Measurements from ENCODE around the gene SLC43A2.
"Not testable (repeated sequence)": the region's sequence is repeated elsewhere in the genome, so short reads cannot be mapped to it uniquely, and the experiment has no call there.

Gene SLC43A2

DNA sequence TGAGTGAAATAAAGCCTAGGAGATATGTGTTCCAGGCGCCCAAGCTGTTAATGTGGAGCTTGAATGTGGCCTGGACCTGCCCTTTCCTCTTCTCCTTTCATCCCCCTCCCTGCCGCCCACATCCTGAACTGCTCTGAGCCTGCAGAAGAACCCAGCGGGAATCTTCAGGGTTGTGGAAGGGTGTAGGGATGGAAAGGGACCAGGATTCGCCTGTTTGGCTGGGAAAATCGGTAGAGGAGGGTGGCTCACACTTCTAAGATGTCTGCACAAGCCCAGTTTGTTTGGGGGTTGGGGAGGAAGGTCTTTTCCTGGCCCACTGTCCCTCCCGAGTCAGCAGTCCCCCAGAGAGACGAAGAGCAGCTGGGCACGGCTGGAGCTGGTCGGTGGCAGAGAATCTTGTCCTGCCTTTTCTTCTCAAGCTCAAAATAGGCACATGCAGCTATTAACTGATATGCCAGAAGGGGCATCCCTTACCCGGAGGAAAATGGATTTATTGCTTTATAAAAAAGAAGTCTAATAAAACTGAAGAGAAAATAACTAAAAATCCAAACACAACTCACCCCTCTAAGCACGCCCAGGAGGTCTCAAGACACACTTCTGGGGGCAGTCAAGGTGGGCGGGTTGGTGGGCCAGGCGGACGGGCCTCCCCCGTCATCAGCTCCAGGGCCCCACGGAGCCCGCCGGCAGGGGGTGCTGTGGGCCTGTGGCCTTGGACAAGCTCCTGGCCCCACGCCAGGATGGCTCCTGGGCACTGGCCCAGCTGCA, 54.5 kb downstream of the SLC43A2 start:
- TF ChIP-seq, protein P1, sequence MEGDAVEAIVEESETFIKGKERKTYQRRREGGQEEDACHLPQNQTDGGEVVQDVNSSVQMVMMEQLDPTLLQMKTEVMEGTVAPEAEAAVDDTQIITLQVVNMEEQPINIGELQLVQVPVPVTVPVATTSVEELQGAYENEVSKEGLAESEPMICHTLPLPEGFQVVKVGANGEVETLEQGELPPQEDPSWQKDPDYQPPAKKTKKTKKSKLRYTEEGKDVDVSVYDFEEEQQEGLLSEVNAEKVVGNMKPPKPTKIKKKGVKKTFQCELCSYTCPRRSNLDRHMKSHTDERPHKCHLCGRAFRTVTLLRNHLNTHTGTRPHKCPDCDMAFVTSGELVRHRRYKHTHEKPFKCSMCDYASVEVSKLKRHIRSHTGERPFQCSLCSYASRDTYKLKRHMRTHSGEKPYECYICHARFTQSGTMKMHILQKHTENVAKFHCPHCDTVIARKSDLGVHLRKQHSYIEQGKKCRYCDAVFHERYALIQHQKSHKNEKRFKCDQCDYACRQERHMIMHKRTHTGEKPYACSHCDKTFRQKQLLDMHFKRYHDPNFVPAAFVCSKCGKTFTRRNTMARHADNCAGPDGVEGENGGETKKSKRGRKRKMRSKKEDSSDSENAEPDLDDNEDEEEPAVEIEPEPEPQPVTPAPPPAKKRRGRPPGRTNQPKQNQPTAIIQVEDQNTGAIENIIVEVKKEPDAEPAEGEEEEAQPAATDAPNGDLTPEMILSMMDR (IDR thresholded peaks at IDR 0.05; ENCODE audit: low read depth, low read length) = peak; percentile 91
- DNase-seq (ENCODE audit: extremely low read depth, low read depth) = peak; percentile 37

DNA sequence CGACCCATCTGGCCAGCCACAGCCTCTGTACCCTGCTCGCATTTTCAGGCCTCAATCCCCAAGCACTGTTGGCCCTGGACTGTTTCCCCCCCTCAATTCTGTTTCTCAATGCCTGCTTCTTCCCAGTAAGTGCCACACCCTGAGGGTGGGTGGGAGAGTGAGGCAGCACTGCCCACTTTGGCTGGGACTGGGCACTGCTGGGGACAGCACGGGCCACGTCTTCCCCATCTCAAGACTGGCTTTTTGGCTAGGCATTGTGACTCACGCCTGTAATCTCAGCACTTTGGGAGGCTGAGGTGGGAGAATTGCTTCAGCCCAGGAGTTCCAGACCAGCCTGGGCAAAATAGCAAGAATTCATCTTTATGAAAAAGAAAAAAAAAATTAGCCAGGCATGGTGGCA, 56.0 kb downstream of the SLC43A2 start:
- DNase-seq (ENCODE audit: extremely low read depth, low read depth) = not testable (repeated sequence)

DNA sequence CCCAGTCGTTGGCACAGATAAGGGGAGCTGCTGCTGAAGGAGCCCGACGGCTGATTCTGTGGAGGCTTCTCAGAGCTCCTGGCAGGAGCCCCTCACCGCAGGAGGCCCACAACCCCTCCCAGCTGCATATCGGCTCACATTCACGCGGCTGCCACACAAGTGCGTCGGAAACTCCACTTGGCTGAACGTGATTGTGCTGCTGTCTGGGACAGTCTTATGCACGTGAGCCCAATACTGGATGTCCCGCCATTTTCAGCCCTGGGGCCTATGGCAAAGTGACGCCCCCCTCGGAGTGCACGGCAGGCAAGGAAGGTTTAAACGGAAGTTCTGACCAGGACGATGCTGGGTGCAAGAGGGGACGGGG, 57.3 kb downstream of the SLC43A2 start:
- DNase-seq (ENCODE audit: extremely low read depth, low read depth) = no peak
- TF ChIP-seq, protein P1 (IDR thresholded peaks at IDR 0.05; ENCODE audit: low read depth, low read length) = no peak

DNA sequence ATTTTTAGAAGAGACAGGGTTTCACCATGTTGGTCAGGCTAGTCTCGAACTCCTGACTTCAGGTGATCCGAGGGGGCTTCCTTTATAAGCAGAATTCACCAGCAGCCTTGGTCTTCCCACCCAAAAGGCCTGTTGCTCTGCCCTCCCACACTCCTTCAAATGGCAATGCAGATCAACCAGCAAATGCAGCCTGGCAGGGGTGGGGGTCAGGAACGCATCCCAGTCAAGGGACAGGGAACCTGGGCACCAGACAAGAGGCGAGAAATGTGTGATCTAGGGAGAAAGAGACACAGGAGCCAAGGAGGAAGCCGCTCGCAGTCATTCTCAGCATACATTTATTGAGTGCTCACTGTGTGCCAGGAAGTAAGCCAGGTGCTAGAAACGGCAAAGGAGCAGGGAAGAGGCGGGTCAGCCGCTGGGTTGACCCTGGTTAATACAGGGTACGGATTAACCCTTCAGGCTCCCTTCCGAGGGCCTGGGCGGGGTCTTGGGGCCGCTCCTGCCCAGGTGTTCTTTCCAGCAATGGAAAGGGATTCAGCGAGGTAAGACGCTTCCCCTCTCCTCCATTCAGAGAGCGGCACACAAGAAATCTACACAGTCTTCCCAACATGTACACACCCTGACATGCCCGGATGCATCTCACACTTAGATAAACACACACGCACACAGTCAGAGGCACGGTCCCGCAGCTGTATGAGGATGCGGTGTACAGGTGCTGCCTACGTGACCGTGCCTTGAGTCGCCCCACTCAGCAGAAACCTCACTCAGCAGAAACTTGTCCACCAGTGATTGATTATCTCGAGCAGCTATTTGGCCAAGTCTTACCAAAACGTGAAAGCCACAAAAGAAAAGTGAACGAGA, 59.5 kb downstream of the SLC43A2 start:
- DNase-seq (ENCODE audit: extremely low read depth, low read depth) = no peak
- TF ChIP-seq, protein P1 (IDR thresholded peaks at IDR 0.05; ENCODE audit: low read depth, low read length) = no peak

DNA sequence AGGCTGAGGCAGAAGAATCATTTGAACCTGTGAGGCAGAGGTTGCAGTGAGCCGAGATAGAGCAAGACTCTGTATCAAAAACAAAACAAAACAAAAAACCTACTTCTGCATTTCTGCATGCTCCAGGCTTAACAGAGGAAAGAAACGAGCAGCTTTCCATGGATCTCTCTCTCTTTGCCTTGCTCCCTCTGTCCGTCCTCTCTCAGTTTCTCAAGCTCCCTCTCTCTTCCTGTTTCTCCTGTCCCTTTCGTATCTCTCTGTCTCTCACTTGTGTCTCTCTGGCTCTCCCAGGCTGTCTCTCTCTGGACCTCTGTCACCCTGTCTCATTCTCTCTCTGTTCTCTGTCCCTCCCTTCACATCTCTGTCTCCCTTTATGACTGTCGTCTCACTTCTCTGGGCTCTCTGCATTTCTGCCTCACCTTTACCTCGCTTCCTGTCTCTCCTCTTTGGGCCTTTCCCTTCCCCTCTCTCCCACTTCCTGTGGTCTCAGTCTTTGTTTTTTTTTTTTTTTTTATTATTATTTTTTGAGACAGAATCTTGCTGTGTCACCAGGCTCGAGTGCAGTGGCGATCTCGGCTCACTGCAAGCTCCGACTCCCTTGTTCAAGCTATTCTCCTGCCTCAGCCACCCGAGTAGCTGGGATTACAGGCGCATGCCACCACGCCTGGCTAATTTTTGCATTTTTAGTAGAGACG, 62.0 kb downstream of the SLC43A2 start:
- TF ChIP-seq, protein P1 (IDR thresholded peaks at IDR 0.05; ENCODE audit: low read depth, low read length) = no peak
- DNase-seq (ENCODE audit: extremely low read depth, low read depth) = no peak

DNA sequence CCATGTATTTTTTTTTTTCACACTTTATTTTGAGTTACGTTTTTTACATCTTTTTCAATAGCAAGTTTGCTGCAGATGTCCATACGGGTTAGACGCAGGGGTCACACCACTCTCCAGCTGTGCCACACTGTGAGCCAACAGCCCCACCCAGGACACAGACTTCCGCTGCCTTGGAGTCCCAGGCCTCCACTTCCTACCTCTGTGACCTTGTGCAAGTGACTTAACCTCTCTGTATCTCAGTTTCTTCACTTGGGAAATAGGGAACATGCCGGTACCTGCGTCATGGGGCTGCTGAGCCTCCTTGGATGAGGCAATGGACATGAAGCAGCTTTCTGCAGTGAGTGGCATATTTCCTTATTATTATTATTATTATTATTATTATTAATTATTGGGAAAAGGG, 62.8 kb downstream of the SLC43A2 start:
- no peak for DNase-seq (ENCODE audit: extremely low read depth, low read depth)
- TF ChIP-seq, protein P1 (IDR thresholded peaks at IDR 0.05; ENCODE audit: low read depth, low read length) = no peak

DNA sequence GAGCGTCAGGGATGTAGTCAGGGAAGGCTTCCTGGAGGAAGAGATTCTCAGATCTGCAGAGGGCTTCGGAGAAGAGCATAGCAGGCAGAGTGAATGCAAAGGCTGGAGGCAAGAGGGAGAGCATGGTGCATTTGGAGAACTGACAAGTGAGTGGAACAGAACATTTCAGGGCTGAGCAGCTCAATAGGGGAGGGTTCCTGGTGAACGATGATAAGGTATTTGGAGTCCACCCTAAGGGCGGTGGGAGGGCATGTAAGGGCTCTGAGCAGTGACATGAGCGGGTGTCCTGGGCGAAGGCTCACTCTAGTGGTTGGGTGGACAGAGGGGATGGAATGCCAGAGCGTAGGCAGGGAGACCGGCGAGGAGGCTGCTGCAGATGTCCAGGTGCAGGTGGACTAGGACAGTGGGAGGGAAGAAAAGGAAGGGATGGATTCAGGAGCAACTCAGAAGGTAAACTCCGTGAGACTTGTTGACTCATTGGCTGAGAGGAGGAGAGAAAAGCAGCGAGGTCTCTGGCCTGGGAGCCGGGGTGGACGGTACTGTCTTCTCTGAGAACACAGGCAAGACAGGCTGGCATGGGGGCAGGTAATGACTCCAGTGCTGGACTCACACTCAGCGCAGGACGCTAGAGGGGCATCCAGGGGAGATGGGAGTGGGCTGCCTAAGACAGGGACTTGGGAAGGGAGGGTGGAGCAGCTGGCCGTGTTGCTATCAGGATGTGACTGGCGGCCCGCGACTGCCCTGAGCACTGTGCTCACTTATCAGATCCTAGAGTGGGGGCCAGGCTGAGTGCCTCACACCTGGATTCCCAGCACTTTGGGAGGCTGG, 64.6 kb downstream of the SLC43A2 start:
- TF ChIP-seq, protein P1 (IDR thresholded peaks at IDR 0.05; ENCODE audit: low read depth, low read length) = no peak
- DNase-seq (ENCODE audit: extremely low read depth, low read depth) = no peak

DNA sequence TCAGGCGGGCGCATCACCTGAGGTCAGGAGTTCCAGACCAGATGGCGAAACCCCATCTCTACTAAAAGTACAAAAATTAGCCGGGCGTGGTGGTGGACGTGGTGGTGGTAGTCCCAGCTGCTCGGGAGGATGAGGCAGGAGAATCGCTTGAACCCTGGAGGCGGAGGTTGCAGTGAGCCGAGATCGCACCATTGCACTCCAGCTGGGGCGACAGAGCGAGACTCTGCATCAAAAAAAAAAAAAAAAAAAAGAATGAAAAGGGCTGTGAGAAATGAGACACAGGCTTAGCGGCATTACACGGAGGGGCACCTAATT, 65.2 kb downstream of the SLC43A2 start:
- not testable (repeated sequence) for DNase-seq (ENCODE audit: extremely low read depth, low read depth)
